ENCODE measurements around the gene HEATR3. TPM values are rescaled to one million over a fixed set of nuclear protein-coding genes. Genes with fewer than 3 reads are reported as not detected.

Gene HEATR3
- polyA plus RNA-seq, 2 of the 4 experiments (the other 2 are of a cell fraction) = 21.2 to 30.8 TPM

GRCh38 chr16:50093607-50094539 lies 28.1 kb downstream of the HEATR3 start:
- H3K9me3 ChIP-seq = no peaks in the 10 kb centered on the region
- WGBS (ENCODE audit: missing lambda C conversion rate) = 93% methylated on average over 12 of the region's 12 CpGs
- H3K27ac ChIP-seq = no peak overlapping the region
- no peak overlapping the region for H3K4me2 ChIP-seq
- no peak for DNase-seq (ENCODE audit: low read depth in 1 of 2, low spot score in 1 of 2)
- no peak for ATAC-seq
- H3K4me3 ChIP-seq = no peak overlapping the region
- CTCF ChIA-PET = interaction anchor here (1.4 kb wide), 1 partner anchor 69 kb away, joined by 5 read pairs; the partner anchor contains the start of gene CNEP1R1
- POLR2A ChIA-PET = no interaction called here
- TF ChIP-seq E2F6 (IDR thresholded peaks at IDR 0.05; ENCODE audit: borderline replicate concordance, low read depth) (no peak), BHLHE40 (IDR thresholded peaks at IDR 0.05; ENCODE audit: low read depth, low read length) (no peak), PHF8 (IDR thresholded peaks at IDR 0.05; ENCODE audit: borderline replicate concordance, low read depth) (no peak), EP300 (IDR thresholded peaks at IDR 0.05) (no peak), REST (IDR thresholded peaks at IDR 0.05) (no peak), HOXB5 (CRISPR knock-in tag; IDR thresholded peaks at IDR 0.05) (no peak), SREBF2 (IDR thresholded peaks at IDR 0.05) (no peak), MYC (IDR thresholded peaks at IDR 0.05; ENCODE audit: borderline replicate concordance, low read length) (no peak)
- no peaks in the 10 kb centered on the region for H3K4me1 ChIP-seq
- FAIRE-seq = no peak

GRCh38 chr16:50096791-50097190 lies 31.0 kb downstream of the HEATR3 start:
- no peak overlapping the region for H3K27ac ChIP-seq
- H3K9me3 ChIP-seq = no peaks in the 10 kb centered on the region
- no peak for FAIRE-seq
- H3K4me1 ChIP-seq = no peaks in the 10 kb centered on the region
- no peak overlapping the region for H3K4me2 ChIP-seq
- ChIA-PET POLR2A (no interaction called here), CTCF (interaction anchor here (0.6 to 1.4 kb wide), 2 partner anchors 16 to 72 kb away, joined by 3 to 4 read pairs; partner anchors contain the start of gene CNEP1R1)
- no peak for DNase-seq (ENCODE audit: low read depth in 1 of 2, low spot score in 1 of 2)
- 90% methylated on average over 3 of the region's 3 CpGs for WGBS (ENCODE audit: missing lambda C conversion rate)
- no peak for ATAC-seq
- H3K4me3 ChIP-seq = no peak overlapping the region
- TF ChIP-seq HOXB5 (CRISPR knock-in tag; IDR thresholded peaks at IDR 0.05) (no peak), HEYL (CRISPR knock-in tag; IDR thresholded peaks at IDR 0.05) (no peak), ATOH8 (CRISPR knock-in tag; IDR thresholded peaks at IDR 0.05; ENCODE audit: low read depth) (no peak), HOXB13 (CRISPR knock-in tag; IDR thresholded peaks at IDR 0.05; ENCODE audit: low read depth) (no peak), ESRRA (IDR thresholded peaks at IDR 0.05; ENCODE audit: borderline replicate concordance, low read length) (no peak), TP53 (CRISPR knock-in tag; IDR thresholded peaks at IDR 0.05) (no peak), CBX8 (IDR thresholded peaks at IDR 0.05) (no peak), CTCF (IDR thresholded peaks at IDR 0.05) (no peak), REST (IDR thresholded peaks at IDR 0.05) (no peak), EHMT2 (IDR thresholded peaks at IDR 0.05; ENCODE audit: low read depth) (no peak), RAD21 (conservative IDR thresholded peaks at IDR 0.05 in 1 of 2, IDR thresholded peaks at IDR 0.05 in 1 of 2) (no peak), TFCP2L1 (CRISPR knock-in tag; IDR thresholded peaks at IDR 0.05) (no peak), CEBPB (IDR thresholded peaks at IDR 0.05) (no peak), POLR2A (IDR thresholded peaks at IDR 0.05; ENCODE audit: low read length) (no peak), PBX3 (IDR thresholded peaks at IDR 0.05) (no peak), RARB (CRISPR knock-in tag; IDR thresholded peaks at IDR 0.05) (no peak), E2F6 (IDR thresholded peaks at IDR 0.05; ENCODE audit: borderline replicate concordance, low read depth) (no peak)
